B cell (primary cell): Measurements from ENCODE around the gene TIMMDC1. TPM values are rescaled to one million over a fixed set of nuclear protein-coding genes. Genes with fewer than 3 reads are reported as not detected.
A peak's percentile ranks its signal among the peaks of the same experiment; 100 is the strongest.

Experiments used
- ATAC-seq: fragments of 200-7000 bp; cut with Tn5 transposase; one replicate; pipeline ENCODE4 v1.10.0; 2021; ENCODE audit warnings: low read depth, mild to moderate bottlenecking, moderate number of reproducible peaks, moderate library complexity
- CTCF ChIA-PET: fragments of 350-600 bp; sonication (Branson Sonifier 250); formaldehyde crosslinking; loops from one replicate; lab custom pipeline; 2021; ENCODE audit warnings: antibody characterized with exemption, inconsistent platforms; lab: Charles Lee
- POLR2A ChIA-PET: fragments of 350-600 bp; sonication (Branson Sonifier 250); formaldehyde crosslinking; loops from one replicate; lab custom pipeline; 2021; ENCODE audit warnings: antibody characterized with exemption; lab: Charles Lee
- DNase-seq: peaks from one replicate; pipeline ENCODE4 v3.0.0; 2013
- H2AFZ ChIP-seq: 2 replicates; pipeline ENCODE4 v1.6.1; 2012; ENCODE audit warnings: mild to moderate bottlenecking, low read depth, low read length; ENCODE audit not compliant: insufficient read depth, poor library complexity, severe bottlenecking
- H3K27ac ChIP-seq, 2 donors: 1 replicate in 1 of 2; 2 replicates in 1 of 2; pipeline ENCODE4 v1.5.1; 2012 to 2013; ENCODE audit warnings: low read length in 2 of 2, mild to moderate bottlenecking in 2 of 2, moderate library complexity in 1 of 2
- H3K27me3 ChIP-seq, 4 experiments: fragments of 200-600 bp in 1 of 4; sonication (generic) in 1 of 4; replicated peaks in 1 of 4; 1 replicate in 2 of 4; 2 replicates in 2 of 4; pipeline versions ENCODE4 v1.6.1 to v1.7.0; 2013 to 2016; ENCODE audit warnings: low read length in 3 of 4, mild to moderate bottlenecking in 2 of 4, mixed read lengths in 1 of 4, moderate library complexity in 1 of 4; ENCODE audit not compliant: insufficient read depth in 4 of 4, control insufficient read depth in 3 of 4; ENCODE audit errors: control extremely low read depth in 1 of 4
- H3K36me3 ChIP-seq, 2 experiments: replicated peaks in 1 of 2; 1 replicate in 1 of 2; 2 replicates in 1 of 2; pipeline versions ENCODE4 v1.6.1 to v1.7.1; 2013; ENCODE audit warnings: low read length in 1 of 2; ENCODE audit not compliant: insufficient read depth in 2 of 2, control insufficient read depth in 1 of 2; ENCODE audit errors: control extremely low read depth in 1 of 2, extremely low read depth in 1 of 2
- H3K4me1 ChIP-seq, 2 donors: fragments of 200-600 bp in 1 of 2; sonication (generic) in 1 of 2; 1 replicate in 1 of 2; 2 replicates in 1 of 2; pipeline versions ENCODE4 v1.5.1 to v1.6.1; 2013 to 2017; ENCODE audit warnings: low read length in 2 of 2; ENCODE audit not compliant: control insufficient read depth in 2 of 2, insufficient read depth in 2 of 2
- H3K4me2 ChIP-seq: replicated peaks from 2 replicates; pipeline ENCODE3; 2012; ENCODE audit warnings: mild to moderate bottlenecking, low read depth, low read length; ENCODE audit not compliant: poor library complexity, severe bottlenecking
- H3K4me3 ChIP-seq, 5 experiments: fragments of 200-600 bp in 1 of 5; sonication (generic) in 1 of 5; 1 replicate in 3 of 5; 2 replicates in 2 of 5; pipeline versions ENCODE4 v1.5.1 to v1.7.0; 2011 to 2016; ENCODE audit warnings: low read length in 4 of 5, mild to moderate bottlenecking in 4 of 5, low read depth in 2 of 5, control low read depth in 1 of 5, moderate library complexity in 1 of 5; ENCODE audit not compliant: insufficient read depth in 1 of 5; ENCODE audit errors: control extremely low read depth in 1 of 5, extremely low read depth in 1 of 5
- H3K79me2 ChIP-seq: fragments of 200-600 bp; sonication (generic); one replicate; pipeline ENCODE4 v1.6.0; 2016; ENCODE audit warnings: low read length; ENCODE audit not compliant: control insufficient read depth, insufficient read depth
- H3K9ac ChIP-seq: fragments of 200-600 bp; sonication (generic); 2 replicates; pipeline ENCODE4 v1.6.1; 2017; ENCODE audit warnings: mild to moderate bottlenecking, low read length, moderate library complexity
- H3K9me3 ChIP-seq, 3 donors: one replicate each; pipeline versions ENCODE4 v1.6.1 to v1.7.1; 2013; ENCODE audit warnings: low read length in 2 of 3; ENCODE audit not compliant: control insufficient read depth in 2 of 3, insufficient read depth in 1 of 3; ENCODE audit errors: control extremely low read depth in 1 of 3
- H4K20me1 ChIP-seq: 2 replicates; pipeline ENCODE4 v1.6.0; 2012; ENCODE audit warnings: mild to moderate bottlenecking, low read length; ENCODE audit not compliant: insufficient read depth, control insufficient read depth, poor library complexity, severe bottlenecking
- H3K27ac Mint-ChIP-seq: one replicate; pipeline ENCODE4 v1.8.0; 2021; ENCODE audit warnings: mixed read lengths
- H3K27me3 Mint-ChIP-seq: one replicate; pipeline ENCODE4 v1.8.0; 2021; ENCODE audit warnings: mixed read lengths
- H3K4me1 Mint-ChIP-seq: one replicate; pipeline ENCODE4 v1.8.0; 2021; ENCODE audit warnings: mixed read lengths
- H3K4me3 Mint-ChIP-seq: one replicate; pipeline ENCODE4 v1.8.0; 2021; ENCODE audit warnings: mixed read lengths
- H3K9me3 Mint-ChIP-seq: one replicate; pipeline ENCODE4 v1.8.0; 2022; ENCODE audit warnings: mixed read lengths; ENCODE audit not compliant: insufficient read depth
- EZH2 ChIP-seq: IDR thresholded peaks from 2 replicates; pipeline ENCODE4 v1.6.1; 2012; ENCODE audit warnings: borderline replicate concordance, low read depth, mild to moderate bottlenecking, moderate library complexity, low read length; ENCODE audit not compliant: insufficient read depth, poor library complexity, severe bottlenecking
- WGBS: methylation state at CpG from one replicate; pipeline ENCODE4 v1.1.5; 2013; ENCODE audit warnings: missing lambda C conversion rate; ENCODE audit not compliant: insufficient coverage; 5-methylcytosine and 5-hydroxymethylcytosine counted together
- intact Hi-C: fragments of 100-400 bp; cut with micrococcal nuclease; formaldehyde crosslinking; loops from one replicate; pipeline ENCODE4 v1.10.0; 2022
- polyA plus RNA-seq: library from polyadenylated mRNA; depleted of rRNA; stranded (reverse); fragments of >200 nt; gene quantifications from 2 replicates; pipeline ENCODE4 v1.2.3, GENCODE V29; 2012
- total RNA-seq, 2 donors: library from RNA; stranded (reverse); fragments of 120-200 nt in 1 of 2; gene quantifications; 1 replicate in 1 of 2; 2 replicates in 1 of 2; pipeline versions ENCODE4 v1.2.3 to v1.2.4, GENCODE V29; 2013 to 2022
- TF ChIP-seq, protein P1 (sequence below): fragments of 200-600 bp; IDR thresholded peaks from one replicate; pipeline ENCODE4 v1.8.0; 2022; ENCODE audit warnings: antibody characterized with exemption, mild to moderate bottlenecking

TIMMDC1 gene
- total and polyA plus RNA-seq, 2 donors (not counting 1 experiment from before 2014, with no cell fraction given) = 50.5 to 58.5 TPM

DNA sequence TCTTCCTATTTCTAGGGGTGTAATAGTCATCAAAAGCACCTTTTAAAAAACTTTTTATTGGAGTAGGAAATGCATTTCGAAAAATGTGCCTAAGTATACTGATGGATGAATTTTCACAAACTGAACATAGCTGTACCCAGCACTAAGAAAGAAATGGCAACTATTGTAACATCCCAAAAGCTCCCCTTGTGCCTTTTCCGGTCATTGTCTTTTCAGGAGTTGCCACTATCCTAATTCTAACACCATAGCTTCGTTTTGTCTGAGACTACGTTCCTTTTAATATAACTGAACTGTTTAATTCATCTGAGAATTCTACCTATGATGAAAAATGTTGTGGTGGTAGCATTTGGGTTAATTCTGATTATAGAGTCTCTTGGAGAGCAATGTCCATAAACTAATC lies 1.9 kb downstream of the TIMMDC1 start:
- Histone ChIP-seq H3K4me1 (peaks cover 16 to 18% of the 10 kb centered on the region in 2 donors), H3K4me3 (no peak overlapping the region), H3K4me2 (peak overlapping the region; percentile 6), H2AFZ (no peak overlapping the region), H3K79me2 (peaks cover 40% of the 10 kb centered on the region), H3K36me3 (peaks cover 6 to 12% of the 10 kb centered on the region in 2 experiments), H3K9ac (no peak overlapping the region), H3K9me3 (no peaks in the 10 kb centered on the region), H4K20me1 (no peaks in the 10 kb centered on the region), H3K27ac (no peak overlapping the region), H3K27me3 (no peaks in the 10 kb centered on the region)
- Mint-ChIP-seq H3K27me3 (no peaks in the 10 kb centered on the region), H3K4me3 (peak overlapping the region; percentile 67), H3K27ac (peak overlapping the region; percentile 54), H3K9me3 (no peaks in the 10 kb centered on the region), H3K4me1 (peaks cover 26% of the 10 kb centered on the region)
- intact Hi-C loops = no loop called here
- no CpG with 5 or more reads among the region's 4 CpGs for WGBS
- CTCF ChIA-PET = interaction anchor here (0.6 to 0.7 kb wide), 2 partner anchors 18 to 59 kb away, joined by 4 to 5 read pairs; partner anchors contain the start of gene CD80
- no peak for DNase-seq
- TF ChIP-seq, protein P1, sequence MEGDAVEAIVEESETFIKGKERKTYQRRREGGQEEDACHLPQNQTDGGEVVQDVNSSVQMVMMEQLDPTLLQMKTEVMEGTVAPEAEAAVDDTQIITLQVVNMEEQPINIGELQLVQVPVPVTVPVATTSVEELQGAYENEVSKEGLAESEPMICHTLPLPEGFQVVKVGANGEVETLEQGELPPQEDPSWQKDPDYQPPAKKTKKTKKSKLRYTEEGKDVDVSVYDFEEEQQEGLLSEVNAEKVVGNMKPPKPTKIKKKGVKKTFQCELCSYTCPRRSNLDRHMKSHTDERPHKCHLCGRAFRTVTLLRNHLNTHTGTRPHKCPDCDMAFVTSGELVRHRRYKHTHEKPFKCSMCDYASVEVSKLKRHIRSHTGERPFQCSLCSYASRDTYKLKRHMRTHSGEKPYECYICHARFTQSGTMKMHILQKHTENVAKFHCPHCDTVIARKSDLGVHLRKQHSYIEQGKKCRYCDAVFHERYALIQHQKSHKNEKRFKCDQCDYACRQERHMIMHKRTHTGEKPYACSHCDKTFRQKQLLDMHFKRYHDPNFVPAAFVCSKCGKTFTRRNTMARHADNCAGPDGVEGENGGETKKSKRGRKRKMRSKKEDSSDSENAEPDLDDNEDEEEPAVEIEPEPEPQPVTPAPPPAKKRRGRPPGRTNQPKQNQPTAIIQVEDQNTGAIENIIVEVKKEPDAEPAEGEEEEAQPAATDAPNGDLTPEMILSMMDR = no peak
- TF ChIP-seq EZH2 = no peak
- POLR2A ChIA-PET = no interaction called here
- ATAC-seq = no peak

DNA sequence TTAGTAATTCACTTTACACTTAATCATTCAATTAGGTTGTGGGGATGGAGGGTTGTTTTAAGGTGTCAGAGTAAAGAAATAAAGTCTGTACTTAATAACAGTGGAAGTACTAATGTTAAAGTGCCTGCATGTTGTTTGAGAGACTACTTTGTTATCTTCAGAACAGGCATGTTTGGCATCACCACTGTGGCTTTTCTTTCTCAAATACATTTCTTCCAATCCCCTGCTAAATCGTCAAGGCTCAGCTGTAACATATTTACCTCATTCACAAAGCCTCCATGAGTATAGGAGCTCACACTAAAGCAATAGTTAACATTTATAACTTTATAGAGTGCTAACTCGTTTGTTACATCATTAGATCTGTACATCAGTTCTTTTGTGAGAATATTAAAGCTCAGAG lies 2.6 kb downstream of the TIMMDC1 start:
- POLR2A ChIA-PET = no interaction called here
- no peak overlapping the region for H2AFZ ChIP-seq

More for the DNA sequence above, 2.6 kb downstream of the TIMMDC1 start:
- no peak for DNase-seq
- no peak overlapping the region for H3K4me3 ChIP-seq
- no peak overlapping the region for H3K27ac Mint-ChIP-seq
- H3K27me3 Mint-ChIP-seq = no peaks in the 10 kb centered on the region
- no peaks in the 10 kb centered on the region for H4K20me1 ChIP-seq
- no CpG with 5 or more reads among the region's 2 CpGs for WGBS
- H3K36me3 ChIP-seq = peaks cover 11 to 14% of the 10 kb centered on the region in 2 experiments
- H3K4me1 Mint-ChIP-seq = peaks cover 26% of the 10 kb centered on the region
- H3K27ac ChIP-seq = no peak overlapping the region
- no peak for TF ChIP-seq EZH2
- TF ChIP-seq, protein P1 = no peak
- H3K9me3 Mint-ChIP-seq = no peaks in the 10 kb centered on the region
- no peak for ATAC-seq
- intact Hi-C loops = no loop called here
- H3K79me2 ChIP-seq = peaks cover 40% of the 10 kb centered on the region
- H3K4me1 ChIP-seq = peaks cover 16 to 18% of the 10 kb centered on the region in 2 donors
- no peak overlapping the region for H3K4me2 ChIP-seq
- H3K9me3 ChIP-seq = no peaks in the 10 kb centered on the region
- CTCF ChIA-PET = interaction anchor here (0.7 to 1.3 kb wide), 3 partner anchors 59 to 226 kb away, joined by 3 to 4 read pairs (median 3); partner anchors contain the start of gene CD80
- H3K27me3 ChIP-seq = no peaks in the 10 kb centered on the region
- H3K9ac ChIP-seq = no peak overlapping the region
- H3K4me3 Mint-ChIP-seq = peak overlapping the region; percentile 6
